Neutrophil (primary cell): Measurements from ENCODE around the gene CDAN1.

Source experiments
- H3K27ac ChIP-seq: fragments of 200-600 bp; sonication (generic); 2 replicates; pipeline ENCODE4 v1.5.1; 2016; ENCODE audit warnings: mild to moderate bottlenecking, moderate library complexity
- H3K27me3 ChIP-seq: fragments of 200-600 bp; sonication (generic); 2 replicates; pipeline ENCODE4 v1.6.0; 2016; ENCODE audit warnings: mild to moderate bottlenecking
- H3K36me3 ChIP-seq: fragments of 200-600 bp; sonication (generic); 2 replicates; pipeline ENCODE4 v1.5.1; 2017
- H3K4me1 ChIP-seq, 2 experiments: fragments of 200-600 bp in 1 of 2; sonication (generic) in 1 of 2; 1 replicate in 1 of 2; 2 replicates in 1 of 2; pipeline versions ENCODE4 v1.5.1 to v1.6.1; 2013 to 2016; ENCODE audit warnings: low read depth in 1 of 2, low read length in 1 of 2, mild to moderate bottlenecking in 1 of 2, moderate library complexity in 1 of 2; ENCODE audit not compliant: control insufficient read depth in 1 of 2, insufficient read depth in 1 of 2
- H3K4me3 ChIP-seq, 2 experiments: fragments of 200-600 bp in 1 of 2; sonication (generic) in 1 of 2; 1 replicate in 1 of 2; 2 replicates in 1 of 2; pipeline ENCODE4 v1.5.1; 2013 to 2016; ENCODE audit warnings: low read depth in 1 of 2, low read length in 1 of 2, mild to moderate bottlenecking in 1 of 2, moderate library complexity in 1 of 2
- H3K9me3 ChIP-seq: fragments of 200-600 bp; sonication (generic); 2 replicates; pipeline ENCODE4 v1.5.1; 2016
- CTCF ChIP-seq: fragments of 200-600 bp; sonication (generic); IDR thresholded peaks from 2 replicates; pipeline ENCODE4 v1.5.1; 2016; ENCODE audit warnings: antibody characterized with exemption

CDAN1 gene

GRCh38 chr15:42728972-42729371, 8.0 kb downstream of the CDAN1 start:
- H3K4me3 ChIP-seq: no peak overlapping the region
- H3K36me3 ChIP-seq: peaks cover 100% of the 10 kb centered on the region
- TF ChIP-seq CTCF: no peak
- no peaks in the 10 kb centered on the region for H3K9me3 ChIP-seq
- no peaks in the 10 kb centered on the region for H3K4me1 ChIP-seq
- no peak overlapping the region for H3K27ac ChIP-seq
- no peaks in the 10 kb centered on the region for H3K27me3 ChIP-seq

GRCh38 chr15:42728560-42728959, 8.4 kb downstream of the CDAN1 start:
- H3K4me3 ChIP-seq: no peak overlapping the region
- TF ChIP-seq CTCF: no peak
- no peaks in the 10 kb centered on the region for H3K27me3 ChIP-seq
- H3K36me3 ChIP-seq: peaks cover 100% of the 10 kb centered on the region
- no peak overlapping the region for H3K27ac ChIP-seq
- no peaks in the 10 kb centered on the region for H3K9me3 ChIP-seq
- no peaks in the 10 kb centered on the region for H3K4me1 ChIP-seq

- no peak for TF ChIP-seq CTCF
- Histone ChIP-seq H3K4me1 (no peaks in the 10 kb centered on the region), H3K27me3 (no peaks in the 10 kb centered on the region), H3K9me3 (no peaks in the 10 kb centered on the region), H3K4me3 (no peak overlapping the region), H3K36me3 (peaks cover 100% of the 10 kb centered on the region), H3K27ac (no peak overlapping the region)
Measured at GRCh38 chr15:42727750-42728381, 9.1 kb downstream of the CDAN1 start.

GRCh38 chr15:42726114-42726513, 10.8 kb downstream of the CDAN1 start:
- Histone ChIP-seq H3K4me3 (no peak overlapping the region), H3K36me3 (peaks cover 94% of the 10 kb centered on the region), H3K4me1 (no peaks in the 10 kb centered on the region), H3K27me3 (no peaks in the 10 kb centered on the region), H3K9me3 (no peaks in the 10 kb centered on the region), H3K27ac (no peak overlapping the region)
- no peak for TF ChIP-seq CTCF

GRCh38 chr15:42725331-42725903, 11.5 kb downstream of the CDAN1 start:
- Histone ChIP-seq H3K27ac (no peak overlapping the region), H3K27me3 (no peaks in the 10 kb centered on the region), H3K9me3 (no peaks in the 10 kb centered on the region), H3K4me3 (no peak overlapping the region), H3K4me1 (no peaks in the 10 kb centered on the region), H3K36me3 (peaks cover 88% of the 10 kb centered on the region)
- no peak for TF ChIP-seq CTCF
